BJ (cell line): ENCODE measurements around the gene LHPP. TPM values are rescaled to one million over a fixed set of nuclear protein-coding genes. Genes with fewer than 3 reads are reported as not detected.

Experiments used
- CTCF ChIA-PET: fragments of 350-600 bp; formaldehyde crosslinking; extraction: SDS; loops from one replicate; lab custom pipeline; 2021; ENCODE audit warnings: antibody characterized with exemption, inconsistent platforms; lab: Yijun Ruan, JAX
- POLR2A ChIA-PET: fragments of 300-600 bp; sonication (Branson Sonifier 250); formaldehyde crosslinking; extraction: SDS; loops from one replicate; lab custom pipeline; 2021; ENCODE audit warnings: antibody characterized with exemption; lab: Charles Lee
- DNase-seq: peaks from one replicate; pipeline ENCODE4 v3.0.0-alpha.2; 2011; ENCODE audit warnings: low read depth
- H3K27me3 ChIP-seq: 2 replicates; pipeline ENCODE4 v1.6.0; 2011; ENCODE audit warnings: low read length; ENCODE audit not compliant: control insufficient read depth, insufficient read depth
- H3K36me3 ChIP-seq: 2 replicates; pipeline ENCODE4 v1.5.1; 2011; ENCODE audit warnings: low read length; ENCODE audit not compliant: control insufficient read depth, insufficient read depth
- H3K4me3 ChIP-seq: 2 replicates; pipeline ENCODE4 v1.5.1; 2011; ENCODE audit warnings: low read depth, mild to moderate bottlenecking, control low read depth, low read length
- CTCF ChIP-seq: IDR thresholded peaks from 2 replicates; pipeline ENCODE4 v1.5.1; 2011; ENCODE audit warnings: low read depth, mild to moderate bottlenecking, control low read depth, inconsistent platforms, low read length, moderate library complexity; ENCODE audit not compliant: insufficient read depth
- polyA plus RNA-seq: library from polyadenylated mRNA; depleted of rRNA; stranded (reverse); fragments of >200 nt; gene quantifications from 2 replicates; pipeline ENCODE4 v1.2.3, GENCODE V29; 2011

Gene LHPP
- polyA plus RNA-seq, 1 experiment: 23.8 TPM

GRCh38 chr10:124422742-124423141 lies 38.9 kb upstream of the LHPP start:
- no peak for DNase-seq
- H3K36me3 ChIP-seq: no peaks in the 10 kb centered on the region
- no peak overlapping the region for H3K4me3 ChIP-seq
- ChIA-PET CTCF (interaction anchor here (0.6 to 1.5 kb wide), 2 partner anchors 26 to 47 kb away, joined by 3 read pairs; no protein-coding TSS in a partner anchor), POLR2A (no interaction called here)
- no peak for TF ChIP-seq CTCF
- peaks cover 6% of the 10 kb centered on the region for H3K27me3 ChIP-seq

- CTCF ChIA-PET: interaction anchor here (0.8 to 1.1 kb wide), 2 partner anchors 107 to 429 kb away, joined by 3 read pairs; no protein-coding TSS in a partner anchor
- Histone ChIP-seq H3K36me3 (no peaks in the 10 kb centered on the region), H3K4me3 (no peak overlapping the region), H3K27me3 (peaks cover 8% of the 10 kb centered on the region)
- no peak for TF ChIP-seq CTCF
- POLR2A ChIA-PET: no interaction called here
- no peak for DNase-seq
Measured at GRCh38 chr10:124423813-124424212, 37.8 kb upstream of the LHPP start.

GRCh38 chr10:124425227-124425962 lies 36.2 kb upstream of the LHPP start:
- Histone ChIP-seq H3K36me3 (no peaks in the 10 kb centered on the region), H3K27me3 (peaks cover 10% of the 10 kb centered on the region), H3K4me3 (no peak overlapping the region)
- ChIA-PET POLR2A (no interaction called here), CTCF (no interaction called here)
- no peak for DNase-seq
- no peak for TF ChIP-seq CTCF

- TF ChIP-seq CTCF: no peak
- no peak for DNase-seq
- ChIA-PET CTCF (interaction anchor here (1.0 kb wide), 1 partner anchor 12 kb away, joined by 3 read pairs; no protein-coding TSS in a partner anchor), POLR2A (no interaction called here)
- Histone ChIP-seq H3K36me3 (no peaks in the 10 kb centered on the region), H3K27me3 (peaks cover 5% of the 10 kb centered on the region), H3K4me3 (no peak overlapping the region)
Measured at GRCh38 chr10:124428207-124428777, 33.3 kb upstream of the LHPP start.

- ChIA-PET CTCF (no interaction called here), POLR2A (no interaction called here)
- Histone ChIP-seq H3K27me3 (peaks cover 4% of the 10 kb centered on the region), H3K36me3 (no peaks in the 10 kb centered on the region), H3K4me3 (no peak overlapping the region)
- TF ChIP-seq CTCF: no peak
- DNase-seq: no peak
Measured at GRCh38 chr10:124429576-124429975, 32.0 kb upstream of the LHPP start.
